ENCODE results near the gene RAPGEF4.

RAPGEF4 gene

GRCh38 chr2:173077506-173078177 lies 342.0 kb downstream of the RAPGEF4 start:
- DNase-seq (ENCODE audit: low read depth): no peak
- TF ChIP-seq CTCF (IDR thresholded peaks at IDR 0.05; ENCODE audit: control insufficient read depth, extremely low read depth, insufficient read depth): no peak
- H3K4me3 ChIP-seq (ENCODE audit: low read depth, low read length): no peak overlapping the region

- no peak for DNase-seq (ENCODE audit: low read depth)
- H3K4me3 ChIP-seq (ENCODE audit: low read depth, low read length): no peak overlapping the region
- TF ChIP-seq CTCF (IDR thresholded peaks at IDR 0.05; ENCODE audit: control insufficient read depth, extremely low read depth, insufficient read depth): no peak
Observed at GRCh38 chr2:173079141-173079540, 343.5 kb downstream of the RAPGEF4 start.

GRCh38 chr2:173079973-173080860 lies 344.6 kb downstream of the RAPGEF4 start:
- H3K4me3 ChIP-seq (ENCODE audit: low read depth, low read length): no peak overlapping the region
- TF ChIP-seq CTCF (IDR thresholded peaks at IDR 0.05; ENCODE audit: control insufficient read depth, extremely low read depth, insufficient read depth): no peak
- no peak for DNase-seq (ENCODE audit: low read depth)

GRCh38 chr2:173086518-173087213 lies 351.0 kb downstream of the RAPGEF4 start:
- DNase-seq (ENCODE audit: low read depth): no peak
- no peak for TF ChIP-seq CTCF (IDR thresholded peaks at IDR 0.05; ENCODE audit: control insufficient read depth, extremely low read depth, insufficient read depth)
- H3K4me3 ChIP-seq (ENCODE audit: low read depth, low read length): no peak overlapping the region

- no peak for DNase-seq (ENCODE audit: low read depth)
- no peak overlapping the region for H3K4me3 ChIP-seq (ENCODE audit: low read depth, low read length)
- no peak for TF ChIP-seq CTCF (IDR thresholded peaks at IDR 0.05; ENCODE audit: control insufficient read depth, extremely low read depth, insufficient read depth)
Observed at GRCh38 chr2:173087214-173087581, 351.6 kb downstream of the RAPGEF4 start.

GRCh38 chr2:173087793-173088496 lies 352.3 kb downstream of the RAPGEF4 start:
- TF ChIP-seq CTCF (IDR thresholded peaks at IDR 0.05; ENCODE audit: control insufficient read depth, extremely low read depth, insufficient read depth): no peak
- DNase-seq (ENCODE audit: low read depth): no peak
- no peak overlapping the region for H3K4me3 ChIP-seq (ENCODE audit: low read depth, low read length)
